Endothelial cell of umbilical vein (primary cell): ENCODE results near the gene SHISA7. TPM values are rescaled to one million over a fixed set of nuclear protein-coding genes. Genes with fewer than 3 reads are reported as not detected.

Experiments used
- BruUV-seq: library from RNA; stranded (reverse); fragments of 400-500 nt; replicated peaks from 2 replicates; lab custom pipeline; 2021; lab: Mats Ljungman, UMichigan
- CTCF ChIA-PET: fragments of 300-600, 350-600 bp; sonication (Branson Sonifier 250); formaldehyde crosslinking; loops from one replicate; lab custom pipeline; 2021; ENCODE audit warnings: antibody characterized with exemption, inconsistent platforms; lab: Charles Lee
- POLR2A ChIA-PET: fragments of 300-600, 350-600 bp; sonication (Branson Sonifier 250); formaldehyde crosslinking; loops from one replicate; lab custom pipeline; 2021; ENCODE audit warnings: antibody characterized with exemption, inconsistent platforms; lab: Charles Lee
- DNase-seq: peaks from one replicate; pipeline ENCODE4 v3.0.0-alpha.2; 2011; ENCODE audit warnings: low read depth, low spot score
- FAIRE-seq: peaks from 2 replicates; lab custom pipeline; 2011; peaks lifted over from hg19 to GRCh38; lab: Jason Lieb, UNC
- H2AFZ ChIP-seq: 2 replicates; pipeline ENCODE4 v1.6.0; 2012; ENCODE audit warnings: low read depth, low read length, control low read depth, inconsistent platforms
- H3K27ac ChIP-seq: 2 replicates; pipeline ENCODE4 v1.5.1; 2011; ENCODE audit warnings: low read depth, mild to moderate bottlenecking, control low read depth, low read length, moderate library complexity; ENCODE audit not compliant: insufficient read depth
- H3K27me3 ChIP-seq, 2 experiments: 2 replicates each; pipeline versions ENCODE4 v1.6.0 to v1.6.1; 2011; ENCODE audit warnings: low read length in 2 of 2, mixed read lengths in 1 of 2; ENCODE audit not compliant: control insufficient read depth in 2 of 2, insufficient read depth in 2 of 2
- H3K36me3 ChIP-seq, 2 experiments: 2 replicates in 1 of 2; 3 replicates in 1 of 2; pipeline ENCODE4 v1.5.1; 2011; ENCODE audit warnings: low read length in 2 of 2, mild to moderate bottlenecking in 1 of 2, moderate library complexity in 1 of 2; ENCODE audit not compliant: control insufficient read depth in 2 of 2, insufficient read depth in 2 of 2; ENCODE audit errors: extremely low read depth in 1 of 2
- H3K4me1 ChIP-seq: 3 replicates; pipeline ENCODE4 v1.5.1; 2011; ENCODE audit warnings: mild to moderate bottlenecking, low read length; ENCODE audit not compliant: control insufficient read depth, insufficient read depth; ENCODE audit errors: extremely low read depth
- H3K4me2 ChIP-seq: 2 replicates; pipeline ENCODE4 v1.6.1; 2011; ENCODE audit warnings: low read length, control low read depth, mixed read lengths; ENCODE audit not compliant: insufficient read depth
- H3K4me3 ChIP-seq, 3 experiments: fragments of 200-600 bp in 1 of 3; sonication (generic), shearing (Covaris generic) in 1 of 3; replicated peaks in 1 of 3; 2 replicates each; pipeline ENCODE4 v1.5.1; 2011 to 2016; ENCODE audit warnings: control low read depth in 3 of 3, low read length in 3 of 3, mild to moderate bottlenecking in 2 of 3, inconsistent platforms in 1 of 3, low read depth in 1 of 3, moderate library complexity in 1 of 3; ENCODE audit not compliant: insufficient read depth in 1 of 3
- H3K79me2 ChIP-seq: 2 replicates; pipeline ENCODE4 v1.6.0; 2012; ENCODE audit warnings: low read length, inconsistent platforms; ENCODE audit not compliant: control insufficient read depth, insufficient read depth
- H3K9ac ChIP-seq: replicated peaks from 2 replicates; pipeline ENCODE3; 2011; ENCODE audit warnings: low read length, control low read depth; ENCODE audit not compliant: insufficient read depth; ENCODE audit errors: extremely low read depth
- H3K9me1 ChIP-seq: replicated peaks from 3 replicates; pipeline ENCODE4 v1.6.0; 2011; ENCODE audit warnings: mild to moderate bottlenecking, low read length; ENCODE audit not compliant: control insufficient read depth, insufficient read depth; ENCODE audit errors: extremely low read depth
- H3K9me3 ChIP-seq: replicated peaks from 2 replicates; pipeline ENCODE4 v1.5.1; 2012; ENCODE audit warnings: low read length, inconsistent platforms; ENCODE audit not compliant: control insufficient read depth, insufficient read depth
- H4K20me1 ChIP-seq: replicated peaks from 2 replicates; pipeline ENCODE3; 2011; ENCODE audit warnings: mild to moderate bottlenecking, low read length; ENCODE audit not compliant: control insufficient read depth, insufficient read depth; ENCODE audit errors: extremely low read depth
- CTCF ChIP-seq, 2 donors: IDR thresholded peaks; 1 replicate in 1 of 2; 2 replicates in 1 of 2; pipeline ENCODE4 v1.5.1; 2011; ENCODE audit warnings: low read length in 2 of 2, mild to moderate bottlenecking in 2 of 2, moderate library complexity in 2 of 2, control low read depth in 1 of 2, inconsistent platforms in 1 of 2, low read depth in 1 of 2; ENCODE audit not compliant: insufficient read depth in 1 of 2; ENCODE audit errors: extremely low read depth in 1 of 2
- EZH2 ChIP-seq: IDR thresholded peaks from 2 replicates; pipeline ENCODE4 v1.6.1; 2012; ENCODE audit warnings: borderline replicate concordance, low read depth, mild to moderate bottlenecking, moderate library complexity, low read length, inconsistent platforms; ENCODE audit not compliant: severe bottlenecking
- FOS ChIP-seq: IDR thresholded peaks from 2 replicates; pipeline ENCODE4 v1.6.1; 2011; ENCODE audit warnings: mild to moderate bottlenecking, low read length, moderate library complexity, borderline replicate concordance; ENCODE audit not compliant: insufficient read depth
- GATA2 ChIP-seq: IDR thresholded peaks from 2 replicates; pipeline ENCODE4 v1.7.0; 2011; ENCODE audit warnings: low read depth, mild to moderate bottlenecking, moderate library complexity, mixed read lengths, low read length; ENCODE audit not compliant: insufficient read length, insufficient read depth
- JUN ChIP-seq: IDR thresholded peaks from 2 replicates; pipeline ENCODE4 v1.6.1; 2011; ENCODE audit warnings: borderline replicate concordance, low read depth; ENCODE audit not compliant: insufficient read length, insufficient read depth
- MAX ChIP-seq: IDR thresholded peaks from 2 replicates; pipeline ENCODE4 v1.6.1; 2011; ENCODE audit not compliant: insufficient read depth, insufficient read length
- MYC ChIP-seq: IDR thresholded peaks from one replicate; pipeline ENCODE4 v1.6.1; 2011; ENCODE audit warnings: mild to moderate bottlenecking, low read depth, low read length
- POLR2A ChIP-seq: IDR thresholded peaks from 2 replicates; pipeline ENCODE4 v1.6.1; 2012; ENCODE audit warnings: low read depth, mild to moderate bottlenecking, control low read depth, low read length
- dilution Hi-C: fragments of 300-500 bp; cut with MboI; formaldehyde crosslinking; loops from one replicate; pipeline ENCODE4 v1.15.0; 2019; ENCODE audit warnings: low sequenced_read_pairs; ENCODE audit not compliant: extremely low pct_ligation_motif_present
- intact Hi-C: fragments of 100-400 bp; cut with micrococcal nuclease; formaldehyde crosslinking; loops from one replicate; pipeline ENCODE4 v1.10.0; 2022
- polyA plus RNA-seq, 4 experiments: library from polyadenylated mRNA; depleted of rRNA in 3 of 4; stranded (reverse) in 3 of 4; unstranded in 1 of 4; fragments of >200 nt; gene quantifications; 2 replicates each; pipeline versions ENCODE4 v1.2.1 to v1.2.3, GENCODE V29; 2011 to 2012; ENCODE audit warnings: missing spikeins in 1 of 4
- total RNA-seq: library from RNA; stranded (reverse); gene quantifications from 2 replicates; pipeline ENCODE4 v1.2.3, GENCODE V29; 2021

Gene SHISA7
- total and polyA plus RNA-seq, 2 donors (not counting 3 experiments of a cell fraction or from before 2014, with no cell fraction given) = not detected

- H3K27ac ChIP-seq = no peak overlapping the region
- intact Hi-C loops (no loop called here), dilution Hi-C loops (no loop called here)
- ChIA-PET POLR2A (no interaction called here), CTCF (interaction anchor here (0.6 to 1.4 kb wide), 2 partner anchors 15 to 16 kb away, joined by 4 to 5 read pairs; no protein-coding TSS in a partner anchor)
- peaks cover 0 to 3% of the 10 kb centered on the region in 2 experiments for H3K36me3 ChIP-seq
- H3K4me3 ChIP-seq = no peak overlapping the region
- no peak overlapping the region for H3K4me2 ChIP-seq
- no peaks in the 10 kb centered on the region for H3K9me1 ChIP-seq
- H3K9ac ChIP-seq = no peak overlapping the region
- TF ChIP-seq GATA2 (no peak), EZH2 (no peak), JUN (no peak), MAX (no peak), MYC (no peak), POLR2A (no peak), FOS (no peak)
- FAIRE-seq = no peak
- H4K20me1 ChIP-seq = no peaks in the 10 kb centered on the region
- H3K4me1 ChIP-seq = peaks cover 23% of the 10 kb centered on the region
- no peaks in the 10 kb centered on the region for H3K27me3 ChIP-seq
- no peak overlapping the region for H2AFZ ChIP-seq
- H3K9me3 ChIP-seq = no peaks in the 10 kb centered on the region
- H3K79me2 ChIP-seq = peaks cover 19% of the 10 kb centered on the region
- no TSS peak for BruUV-seq
- DNase-seq = no peak
Observed at GRCh38 chr19:55481794-55482155, 38.7 kb upstream of the SHISA7 start.

GRCh38 chr19:55481148-55481793, 38.2 kb upstream of the SHISA7 start:
- Histone ChIP-seq H3K4me2 (no peak overlapping the region), H3K4me3 (no peak overlapping the region), H4K20me1 (no peaks in the 10 kb centered on the region), H2AFZ (no peak overlapping the region), H3K9ac (no peak overlapping the region), H3K36me3 (peaks cover 0 to 3% of the 10 kb centered on the region in 2 experiments), H3K9me1 (no peaks in the 10 kb centered on the region), H3K4me1 (peaks cover 20% of the 10 kb centered on the region), H3K27me3 (no peaks in the 10 kb centered on the region), H3K79me2 (peaks cover 19% of the 10 kb centered on the region), H3K9me3 (no peaks in the 10 kb centered on the region), H3K27ac (no peak overlapping the region)
- no peak for FAIRE-seq
- intact Hi-C loops (no loop called here), dilution Hi-C loops (no loop called here)
- no peak for TF ChIP-seq GATA2
- no peak for TF ChIP-seq CTCF (IDR thresholded peaks at IDR 0.05; ENCODE audit: extremely low read depth in 1 of 2, insufficient read depth in 1 of 2, low read depth in 1 of 2, low read length in 2 of 2)
- TF ChIP-seq FOS = no peak
- no peak for TF ChIP-seq JUN
- no TSS peak for BruUV-seq
- ChIA-PET POLR2A (no interaction called here), CTCF (interaction anchor here (1.4 kb wide), 1 partner anchor 14 kb away, joined by 5 read pairs; no protein-coding TSS in a partner anchor)
- DNase-seq = no peak
